Measurements from ENCODE around the gene MEOX2.

GRCh38 chr7:15680446-15680845 lies 6.0 kb downstream of the MEOX2 start:
- TF ChIP-seq E2F6 (IDR thresholded peaks at IDR 0.05; ENCODE audit: borderline replicate concordance, low read depth) (no peak), CTCF (IDR thresholded peaks at IDR 0.05) (no peak), CEBPB (IDR thresholded peaks at IDR 0.05) (no peak), MAZ (IDR thresholded peaks at IDR 0.05; ENCODE audit: borderline replicate concordance, low read depth, low read length) (no peak), POLR2A (IDR thresholded peaks at IDR 0.05; ENCODE audit: low read length) (no peak), TP53 (CRISPR knock-in tag; IDR thresholded peaks at IDR 0.05) (no peak), PBX3 (IDR thresholded peaks at IDR 0.05) (no peak), HOXA7 (CRISPR knock-in tag; IDR thresholded peaks at IDR 0.05) (no peak), CBX8 (IDR thresholded peaks at IDR 0.05) (no peak), FOSL2 (IDR thresholded peaks at IDR 0.05) (no peak), FOSL2 (CRISPR knock-in tag; IDR thresholded peaks at IDR 0.05) (no peak), USF2 (IDR thresholded peaks at IDR 0.05) (no peak), EP300 (IDR thresholded peaks at IDR 0.05) (no peak), RFX5 (IDR thresholded peaks at IDR 0.05) (no peak)

Measured in A549 (cell line).